SH-SY5Y (cell line): ENCODE results near the gene OSBPL5.

Experiments used
- GATA2 ChIP-seq: IDR thresholded peaks from 2 replicates; pipeline ENCODE4 v1.6.1; 2011; ENCODE audit warnings: mild to moderate bottlenecking, low read depth, low read length
- GATA3 ChIP-seq: IDR thresholded peaks from 2 replicates; pipeline ENCODE4 v1.6.1; 2011; ENCODE audit warnings: low read depth, mild to moderate bottlenecking, low read length, moderate library complexity

OSBPL5 gene

GRCh38 chr11:3166268-3167142 is 1.4 kb upstream of the OSBPL5 start:
- TF ChIP-seq GATA2 (no peak), GATA3 (no peak)

- TF ChIP-seq GATA2, result no peak
- no peak for TF ChIP-seq GATA3
These were observed 782 bp upstream of the OSBPL5 start for GRCh38 chr11:3165916-3166267.

GRCh38 chr11:3164552-3165151 is 458 bp downstream of the OSBPL5 start:
- TF ChIP-seq GATA2, result no peak
- TF ChIP-seq GATA3, result no peak

GRCh38 chr11:3164138-3164551 is 965 bp downstream of the OSBPL5 start:
- TF ChIP-seq GATA3 (no peak), GATA2 (no peak)

GRCh38 chr11:3163241-3163981 is 1.7 kb downstream of the OSBPL5 start:
- TF ChIP-seq GATA3 (no peak), GATA2 (peak; percentile 87)

GRCh38 chr11:3162410-3163240 is 2.5 kb downstream of the OSBPL5 start:
- TF ChIP-seq GATA2 (no peak), GATA3 (no peak)

GRCh38 chr11:3161720-3162409 is 3.2 kb downstream of the OSBPL5 start:
- TF ChIP-seq GATA2, result no peak
- TF ChIP-seq GATA3, result no peak

GRCh38 chr11:3161309-3161708 is 3.8 kb downstream of the OSBPL5 start:
- TF ChIP-seq GATA2 (no peak), GATA3 (no peak)

- TF ChIP-seq GATA3, result no peak
- no peak for TF ChIP-seq GATA2
These were observed 4.7 kb downstream of the OSBPL5 start for GRCh38 chr11:3160252-3161031.

GRCh38 chr11:3159296-3160190 is 5.6 kb downstream of the OSBPL5 start:
- TF ChIP-seq GATA2, result no peak

- no peak for TF ChIP-seq GATA3
- no peak for TF ChIP-seq GATA2
These were observed 6.3 kb downstream of the OSBPL5 start for GRCh38 chr11:3158821-3159220.
